Keratinocyte (primary cell): Measurements from ENCODE around the gene LRRC51.

ENCODE experiments used
- CTCF ChIP-seq, 3 experiments: IDR thresholded peaks in 1 of 3; conservative IDR thresholded peaks in 1 of 3; optimal IDR thresholded peaks in 1 of 3; 2 replicates in 2 of 3; 3 replicates in 1 of 3; pipeline versions ENCODE3 to v1.5.1; 2011; ENCODE audit warnings: low read length in 3 of 3, mild to moderate bottlenecking in 3 of 3, moderate library complexity in 2 of 3, control low read depth in 1 of 3, inconsistent platforms in 1 of 3; ENCODE audit not compliant: insufficient read depth in 2 of 3; ENCODE audit errors: extremely low read depth in 1 of 3
- EZH2 ChIP-seq: IDR thresholded peaks from one replicate; pipeline ENCODE4 v1.6.1; 2012; ENCODE audit warnings: inconsistent platforms, mild to moderate bottlenecking, low read length, moderate library complexity

GRCh38 chr11:72038491-72038890 lies 42.2 kb upstream of the LRRC51 start:
- TF ChIP-seq CTCF (optimal IDR thresholded peaks at IDR 0.05 in 1 of 3, IDR thresholded peaks at IDR 0.05 in 1 of 3, conservative IDR thresholded peaks at IDR 0.05 in 1 of 3; ENCODE audit: extremely low read depth in 1 of 3, insufficient read depth in 2 of 3, low read length in 3 of 3): no peak
- TF ChIP-seq EZH2: no peak
